Measurements from ENCODE around the gene UBA1. TPM values are rescaled to one million over a fixed set of nuclear protein-coding genes. Genes with fewer than 3 reads are reported as not detected.

The UBA1 gene
- total RNA-seq, 1 experiment from 2014 or later: 234 TPM

- Mint-ChIP-seq H3K9me3 (ENCODE audit: low read depth, unreplicated experiment) (no peaks in the 10 kb centered on the region), H3K4me3 (ENCODE audit: low read depth, unreplicated experiment) (no peak overlapping the region), H3K36me3 (ENCODE audit: insufficient read depth, unreplicated experiment) (peaks cover 36% of the 10 kb centered on the region), H3K27ac (ENCODE audit: unreplicated experiment) (no peak overlapping the region), H3K27me3 (ENCODE audit: unreplicated experiment) (no peaks in the 10 kb centered on the region), H3K4me1 (ENCODE audit: low read depth, unreplicated experiment) (peaks cover 1% of the 10 kb centered on the region)
- CTCF ChIA-PET: no interaction called here
- no TSS peak for BruUV-seq (replicated peaks)
- no peak for TF ChIP-seq CTCF (IDR thresholded peaks at IDR 0.05; ENCODE audit: unreplicated experiment)
- no peak for DNase-seq
- intact Hi-C loops (cut with micrococcal nuclease; ENCODE audit: unreplicated experiment): no loop called here
Measured at GRCh38 chrX:47210661-47211425, 17.2 kb downstream of the UBA1 start.

GRCh38 chrX:47212381-47213293 is 19.0 kb downstream of the UBA1 start:
- peaks cover 44% of the 10 kb centered on the region for H3K36me3 Mint-ChIP-seq (ENCODE audit: insufficient read depth, unreplicated experiment)
- TF ChIP-seq CTCF (IDR thresholded peaks at IDR 0.05; ENCODE audit: unreplicated experiment): no peak
- H3K4me3 Mint-ChIP-seq (ENCODE audit: low read depth, unreplicated experiment): no peak overlapping the region
- DNase-seq: no peak
- H3K4me1 Mint-ChIP-seq (ENCODE audit: low read depth, unreplicated experiment): peaks cover 19% of the 10 kb centered on the region
- intact Hi-C loops (cut with micrococcal nuclease; ENCODE audit: unreplicated experiment): no loop called here
- H3K27me3 Mint-ChIP-seq (ENCODE audit: unreplicated experiment): no peaks in the 10 kb centered on the region
- CTCF ChIA-PET: no interaction called here
- no peak overlapping the region for H3K27ac Mint-ChIP-seq (ENCODE audit: unreplicated experiment)
- H3K9me3 Mint-ChIP-seq (ENCODE audit: low read depth, unreplicated experiment): no peaks in the 10 kb centered on the region
- no TSS peak for BruUV-seq (replicated peaks)

GRCh38 chrX:47214435-47215077 is 20.9 kb downstream of the UBA1 start:
- peaks cover 58% of the 10 kb centered on the region for H3K36me3 Mint-ChIP-seq (ENCODE audit: insufficient read depth, unreplicated experiment)
- peaks cover 24% of the 10 kb centered on the region for H3K4me1 Mint-ChIP-seq (ENCODE audit: low read depth, unreplicated experiment)
- no peaks in the 10 kb centered on the region for H3K27me3 Mint-ChIP-seq (ENCODE audit: unreplicated experiment)
- TSS peak; percentile 62 for BruUV-seq (replicated peaks)
- intact Hi-C loops (cut with micrococcal nuclease; ENCODE audit: unreplicated experiment): no loop called here
- CTCF ChIA-PET: no interaction called here
- no peak for TF ChIP-seq CTCF (IDR thresholded peaks at IDR 0.05; ENCODE audit: unreplicated experiment)
- no peak for DNase-seq
- H3K9me3 Mint-ChIP-seq (ENCODE audit: low read depth, unreplicated experiment): no peaks in the 10 kb centered on the region
- no peak overlapping the region for H3K27ac Mint-ChIP-seq (ENCODE audit: unreplicated experiment)
- no peak overlapping the region for H3K4me3 Mint-ChIP-seq (ENCODE audit: low read depth, unreplicated experiment)

GRCh38 chrX:47215291-47215900 is 21.8 kb downstream of the UBA1 start:
- TF ChIP-seq CTCF (IDR thresholded peaks at IDR 0.05; ENCODE audit: unreplicated experiment): no peak
- BruUV-seq (replicated peaks): no TSS peak
- Mint-ChIP-seq H3K36me3 (ENCODE audit: insufficient read depth, unreplicated experiment) (peaks cover 62% of the 10 kb centered on the region), H3K4me1 (ENCODE audit: low read depth, unreplicated experiment) (peaks cover 32% of the 10 kb centered on the region), H3K4me3 (ENCODE audit: low read depth, unreplicated experiment) (no peak overlapping the region), H3K27ac (ENCODE audit: unreplicated experiment) (peak overlapping the region; percentile 10), H3K9me3 (ENCODE audit: low read depth, unreplicated experiment) (no peaks in the 10 kb centered on the region), H3K27me3 (ENCODE audit: unreplicated experiment) (no peaks in the 10 kb centered on the region)
- CTCF ChIA-PET: no interaction called here
- intact Hi-C loops (cut with micrococcal nuclease; ENCODE audit: unreplicated experiment): no loop called here
- no peak for DNase-seq
